ENCODE measurements around the gene GJC2. TPM values are rescaled to one million over a fixed set of nuclear protein-coding genes. Genes with fewer than 3 reads are reported as not detected.

The GJC2 gene
- polyA plus RNA-seq, 1 of the 3 experiments (the other 2 are of a cell fraction) = 0.92 TPM

DNA sequence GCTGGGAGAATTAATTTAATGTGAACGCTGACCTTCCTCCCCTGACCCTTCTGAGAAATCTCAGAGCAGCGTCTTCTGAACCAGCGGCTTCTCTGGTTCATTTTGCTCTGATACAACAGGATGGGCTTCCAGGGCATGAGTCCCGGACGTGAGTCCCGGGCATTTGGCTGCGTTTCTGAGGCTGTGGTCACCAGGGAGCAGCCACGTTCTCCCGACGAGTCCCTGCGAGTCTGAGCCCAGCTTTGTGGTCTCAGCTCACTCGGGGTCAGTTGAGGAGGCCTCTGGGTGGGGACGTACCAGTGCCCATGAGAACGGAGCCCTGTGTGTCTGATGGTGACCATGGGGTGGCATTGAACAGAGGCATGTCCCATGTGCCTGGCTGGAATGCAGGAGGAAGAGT lies 40.5 kb downstream of the GJC2 start:
- H4K20me1 ChIP-seq (ENCODE audit: insufficient read depth) = no peaks in the 10 kb centered on the region
- no peaks in the 10 kb centered on the region for H3K27me3 ChIP-seq (ENCODE audit: insufficient read depth)
- H3K4me3 ChIP-seq (ENCODE audit: low read depth in 2 of 2, low read length in 1 of 2) = no peak overlapping the region
- no peaks in the 10 kb centered on the region for H3F3A ChIP-seq (replicated peaks; ENCODE audit: insufficient read depth)
- TF ChIP-seq, protein P1, sequence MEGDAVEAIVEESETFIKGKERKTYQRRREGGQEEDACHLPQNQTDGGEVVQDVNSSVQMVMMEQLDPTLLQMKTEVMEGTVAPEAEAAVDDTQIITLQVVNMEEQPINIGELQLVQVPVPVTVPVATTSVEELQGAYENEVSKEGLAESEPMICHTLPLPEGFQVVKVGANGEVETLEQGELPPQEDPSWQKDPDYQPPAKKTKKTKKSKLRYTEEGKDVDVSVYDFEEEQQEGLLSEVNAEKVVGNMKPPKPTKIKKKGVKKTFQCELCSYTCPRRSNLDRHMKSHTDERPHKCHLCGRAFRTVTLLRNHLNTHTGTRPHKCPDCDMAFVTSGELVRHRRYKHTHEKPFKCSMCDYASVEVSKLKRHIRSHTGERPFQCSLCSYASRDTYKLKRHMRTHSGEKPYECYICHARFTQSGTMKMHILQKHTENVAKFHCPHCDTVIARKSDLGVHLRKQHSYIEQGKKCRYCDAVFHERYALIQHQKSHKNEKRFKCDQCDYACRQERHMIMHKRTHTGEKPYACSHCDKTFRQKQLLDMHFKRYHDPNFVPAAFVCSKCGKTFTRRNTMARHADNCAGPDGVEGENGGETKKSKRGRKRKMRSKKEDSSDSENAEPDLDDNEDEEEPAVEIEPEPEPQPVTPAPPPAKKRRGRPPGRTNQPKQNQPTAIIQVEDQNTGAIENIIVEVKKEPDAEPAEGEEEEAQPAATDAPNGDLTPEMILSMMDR (IDR thresholded peaks at IDR 0.05) = no peak
- TF ChIP-seq, protein P2, sequence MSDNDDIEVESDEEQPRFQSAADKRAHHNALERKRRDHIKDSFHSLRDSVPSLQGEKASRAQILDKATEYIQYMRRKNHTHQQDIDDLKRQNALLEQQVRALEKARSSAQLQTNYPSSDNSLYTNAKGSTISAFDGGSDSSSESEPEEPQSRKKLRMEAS (IDR thresholded peaks at IDR 0.05; ENCODE audit: low read depth) = no peak
- TF ChIP-seq GABPA (IDR thresholded peaks at IDR 0.05; ENCODE audit: low read depth) = no peak
- no peak for TF ChIP-seq TAF1 (IDR thresholded peaks at IDR 0.05; ENCODE audit: borderline replicate concordance, low read depth, low read length)
- TF ChIP-seq, protein P3, sequence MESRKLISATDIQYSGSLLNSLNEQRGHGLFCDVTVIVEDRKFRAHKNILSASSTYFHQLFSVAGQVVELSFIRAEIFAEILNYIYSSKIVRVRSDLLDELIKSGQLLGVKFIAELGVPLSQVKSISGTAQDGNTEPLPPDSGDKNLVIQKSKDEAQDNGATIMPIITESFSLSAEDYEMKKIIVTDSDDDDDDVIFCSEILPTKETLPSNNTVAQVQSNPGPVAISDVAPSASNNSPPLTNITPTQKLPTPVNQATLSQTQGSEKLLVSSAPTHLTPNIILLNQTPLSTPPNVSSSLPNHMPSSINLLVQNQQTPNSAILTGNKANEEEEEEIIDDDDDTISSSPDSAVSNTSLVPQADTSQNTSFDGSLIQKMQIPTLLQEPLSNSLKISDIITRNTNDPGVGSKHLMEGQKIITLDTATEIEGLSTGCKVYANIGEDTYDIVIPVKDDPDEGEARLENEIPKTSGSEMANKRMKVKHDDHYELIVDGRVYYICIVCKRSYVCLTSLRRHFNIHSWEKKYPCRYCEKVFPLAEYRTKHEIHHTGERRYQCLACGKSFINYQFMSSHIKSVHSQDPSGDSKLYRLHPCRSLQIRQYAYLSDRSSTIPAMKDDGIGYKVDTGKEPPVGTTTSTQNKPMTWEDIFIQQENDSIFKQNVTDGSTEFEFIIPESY (IDR thresholded peaks at IDR 0.05; ENCODE audit: borderline replicate concordance, low read depth) = no peak
- TF ChIP-seq, protein P4, sequence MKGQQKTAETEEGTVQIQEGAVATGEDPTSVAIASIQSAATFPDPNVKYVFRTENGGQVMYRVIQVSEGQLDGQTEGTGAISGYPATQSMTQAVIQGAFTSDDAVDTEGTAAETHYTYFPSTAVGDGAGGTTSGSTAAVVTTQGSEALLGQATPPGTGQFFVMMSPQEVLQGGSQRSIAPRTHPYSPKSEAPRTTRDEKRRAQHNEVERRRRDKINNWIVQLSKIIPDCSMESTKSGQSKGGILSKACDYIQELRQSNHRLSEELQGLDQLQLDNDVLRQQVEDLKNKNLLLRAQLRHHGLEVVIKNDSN (IDR thresholded peaks at IDR 0.05; ENCODE audit: borderline replicate concordance, low read depth) = no peak
- TF ChIP-seq NFIC (IDR thresholded peaks at IDR 0.05; ENCODE audit: borderline replicate concordance) = no peak
- TF ChIP-seq FOXM1 (IDR thresholded peaks at IDR 0.05; ENCODE audit: low read depth) = no peak
- TF ChIP-seq TEAD4 (IDR thresholded peaks at IDR 0.05; ENCODE audit: borderline replicate concordance, insufficient read depth) = no peak
- no peaks in the 10 kb centered on the region for H3K79me2 ChIP-seq (ENCODE audit: insufficient read depth)
- CTCF ChIA-PET = no interaction called here
- H3K9me2 ChIP-seq = no peaks in the 10 kb centered on the region
- H3K36me3 ChIP-seq (replicated peaks in 1 of 2; ENCODE audit: control insufficient read depth in 1 of 2, insufficient read depth in 2 of 2, low read length in 1 of 2) = no peaks in the 10 kb centered on the region
- H3K9ac ChIP-seq = no peak overlapping the region
- peaks cover 0 to 3% of the 10 kb centered on the region in 2 experiments; a peak in 1 of 4 replicates for H3K4me1 ChIP-seq (ENCODE audit: control insufficient read depth in 1 of 2, insufficient read depth in 2 of 2, low read depth in 1 of 2, low read length in 1 of 2)
- DNase-seq = no peak
- WGBS (ENCODE audit: low lambda C conversion rate) = 52% methylated on average over 4 of the region's 14 CpGs
- H3K4me2 ChIP-seq = no peak overlapping the region
- POLR2A ChIA-PET = no interaction called here
- no peak overlapping the region for H2AFZ ChIP-seq (ENCODE audit: low read depth)
- H3K9me3 ChIP-seq = peaks cover 5% of the 10 kb centered on the region; the same call in 1 of the 2 replicates
- no peak overlapping the region for H3K27ac ChIP-seq (ENCODE audit: low read depth in 2 of 2, low read length in 1 of 2)

DNA sequence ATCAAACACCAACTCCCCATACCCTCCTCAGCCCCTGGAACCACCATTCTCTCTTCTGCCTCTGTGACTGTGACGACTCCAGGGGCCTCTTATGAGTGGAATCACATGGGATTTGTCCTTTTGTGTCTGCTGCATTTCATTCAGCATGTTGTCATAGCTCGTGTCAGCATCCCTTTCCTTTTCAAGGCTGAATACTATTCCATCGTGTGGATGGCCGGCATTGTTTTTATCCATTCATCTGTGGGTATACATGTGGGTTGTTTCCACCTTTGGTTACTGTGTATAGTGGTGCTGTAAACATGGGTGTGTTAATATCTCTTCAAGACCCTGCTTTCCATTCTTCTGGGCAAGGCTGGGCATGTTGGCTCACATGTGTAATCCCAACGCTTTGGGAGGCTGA lies 41.0 kb downstream of the GJC2 start:
- Histone ChIP-seq H3F3A (replicated peaks; ENCODE audit: insufficient read depth) (no peaks in the 10 kb centered on the region), H3K79me2 (ENCODE audit: insufficient read depth) (no peaks in the 10 kb centered on the region), H3K4me2 (no peak overlapping the region), H3K9ac (no peak overlapping the region), H3K27ac (ENCODE audit: low read depth in 2 of 2, low read length in 1 of 2) (no peak overlapping the region), H3K4me1 (ENCODE audit: control insufficient read depth in 1 of 2, insufficient read depth in 2 of 2, low read depth in 1 of 2, low read length in 1 of 2) (no peaks in the 10 kb centered on the region), H4K20me1 (ENCODE audit: insufficient read depth) (no peaks in the 10 kb centered on the region), H2AFZ (ENCODE audit: low read depth) (no peak overlapping the region), H3K27me3 (ENCODE audit: insufficient read depth) (no peaks in the 10 kb centered on the region), H3K9me3 (peaks cover 5% of the 10 kb centered on the region; the same call in 1 of the 2 replicates), H3K36me3 (replicated peaks in 1 of 2; ENCODE audit: control insufficient read depth in 1 of 2, insufficient read depth in 2 of 2, low read length in 1 of 2) (no peaks in the 10 kb centered on the region), H3K4me3 (ENCODE audit: low read depth in 2 of 2, low read length in 1 of 2) (no peak overlapping the region), H3K9me2 (no peaks in the 10 kb centered on the region)
- ChIA-PET CTCF (interaction anchor here (0.6 kb wide), 1 partner anchor 16 kb away, joined by 3 read pairs; no protein-coding TSS in a partner anchor), POLR2A (no interaction called here)
- 72% methylated on average over 5 of the region's 5 CpGs for WGBS (ENCODE audit: low lambda C conversion rate)
- DNase-seq = no peak
- TF ChIP-seq, protein P5, sequence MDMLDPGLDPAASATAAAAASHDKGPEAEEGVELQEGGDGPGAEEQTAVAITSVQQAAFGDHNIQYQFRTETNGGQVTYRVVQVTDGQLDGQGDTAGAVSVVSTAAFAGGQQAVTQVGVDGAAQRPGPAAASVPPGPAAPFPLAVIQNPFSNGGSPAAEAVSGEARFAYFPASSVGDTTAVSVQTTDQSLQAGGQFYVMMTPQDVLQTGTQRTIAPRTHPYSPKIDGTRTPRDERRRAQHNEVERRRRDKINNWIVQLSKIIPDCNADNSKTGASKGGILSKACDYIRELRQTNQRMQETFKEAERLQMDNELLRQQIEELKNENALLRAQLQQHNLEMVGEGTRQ (IDR thresholded peaks at IDR 0.05; ENCODE audit: borderline replicate concordance, low read depth, low read length) = no peak
- TF ChIP-seq ELF1 (IDR thresholded peaks at IDR 0.05) (no peak), TAF1 (IDR thresholded peaks at IDR 0.05; ENCODE audit: borderline replicate concordance, low read depth, low read length) (no peak), SIN3A (IDR thresholded peaks at IDR 0.05; ENCODE audit: borderline replicate concordance, low read depth, low read length) (no peak), EP300 (IDR thresholded peaks at IDR 0.05; ENCODE audit: borderline replicate concordance in 1 of 2, low read depth in 1 of 2, low read length in 1 of 2) (no peak), NRF1 (IDR thresholded peaks at IDR 0.05; ENCODE audit: low read depth, low read length) (no peak), FOXM1 (IDR thresholded peaks at IDR 0.05; ENCODE audit: low read depth) (no peak)
- TF ChIP-seq, protein P6, sequence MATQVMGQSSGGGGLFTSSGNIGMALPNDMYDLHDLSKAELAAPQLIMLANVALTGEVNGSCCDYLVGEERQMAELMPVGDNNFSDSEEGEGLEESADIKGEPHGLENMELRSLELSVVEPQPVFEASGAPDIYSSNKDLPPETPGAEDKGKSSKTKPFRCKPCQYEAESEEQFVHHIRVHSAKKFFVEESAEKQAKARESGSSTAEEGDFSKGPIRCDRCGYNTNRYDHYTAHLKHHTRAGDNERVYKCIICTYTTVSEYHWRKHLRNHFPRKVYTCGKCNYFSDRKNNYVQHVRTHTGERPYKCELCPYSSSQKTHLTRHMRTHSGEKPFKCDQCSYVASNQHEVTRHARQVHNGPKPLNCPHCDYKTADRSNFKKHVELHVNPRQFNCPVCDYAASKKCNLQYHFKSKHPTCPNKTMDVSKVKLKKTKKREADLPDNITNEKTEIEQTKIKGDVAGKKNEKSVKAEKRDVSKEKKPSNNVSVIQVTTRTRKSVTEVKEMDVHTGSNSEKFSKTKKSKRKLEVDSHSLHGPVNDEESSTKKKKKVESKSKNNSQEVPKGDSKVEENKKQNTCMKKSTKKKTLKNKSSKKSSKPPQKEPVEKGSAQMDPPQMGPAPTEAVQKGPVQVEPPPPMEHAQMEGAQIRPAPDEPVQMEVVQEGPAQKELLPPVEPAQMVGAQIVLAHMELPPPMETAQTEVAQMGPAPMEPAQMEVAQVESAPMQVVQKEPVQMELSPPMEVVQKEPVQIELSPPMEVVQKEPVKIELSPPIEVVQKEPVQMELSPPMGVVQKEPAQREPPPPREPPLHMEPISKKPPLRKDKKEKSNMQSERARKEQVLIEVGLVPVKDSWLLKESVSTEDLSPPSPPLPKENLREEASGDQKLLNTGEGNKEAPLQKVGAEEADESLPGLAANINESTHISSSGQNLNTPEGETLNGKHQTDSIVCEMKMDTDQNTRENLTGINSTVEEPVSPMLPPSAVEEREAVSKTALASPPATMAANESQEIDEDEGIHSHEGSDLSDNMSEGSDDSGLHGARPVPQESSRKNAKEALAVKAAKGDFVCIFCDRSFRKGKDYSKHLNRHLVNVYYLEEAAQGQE (IDR thresholded peaks at IDR 0.05; ENCODE audit: low read depth, low read length) = no peak
- TF ChIP-seq, protein P7, sequence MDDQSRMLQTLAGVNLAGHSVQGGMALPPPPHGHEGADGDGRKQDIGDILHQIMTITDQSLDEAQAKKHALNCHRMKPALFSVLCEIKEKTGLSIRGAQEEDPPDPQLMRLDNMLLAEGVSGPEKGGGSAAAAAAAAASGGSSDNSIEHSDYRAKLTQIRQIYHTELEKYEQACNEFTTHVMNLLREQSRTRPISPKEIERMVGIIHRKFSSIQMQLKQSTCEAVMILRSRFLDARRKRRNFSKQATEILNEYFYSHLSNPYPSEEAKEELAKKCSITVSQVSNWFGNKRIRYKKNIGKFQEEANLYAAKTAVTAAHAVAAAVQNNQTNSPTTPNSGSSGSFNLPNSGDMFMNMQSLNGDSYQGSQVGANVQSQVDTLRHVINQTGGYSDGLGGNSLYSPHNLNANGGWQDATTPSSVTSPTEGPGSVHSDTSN (IDR thresholded peaks at IDR 0.05) = no peak
